Suprapubic skin (tissue), 4 donors: ENCODE measurements around the gene KRI1.

ENCODE experiments used
- POLR2A ChIP-seq, 2 donors: fragments of 450-650 bp; IDR thresholded peaks; one replicate each; pipeline ENCODE4 v1.6.1; 2017; ENCODE audit warnings: antibody characterized with exemption in 2 of 2, mild to moderate bottlenecking in 2 of 2, moderate library complexity in 2 of 2
- POLR2AphosphoS5 ChIP-seq, 3 donors: sonication (generic); formaldehyde crosslinking; IDR thresholded peaks; one replicate each; pipeline ENCODE4 v1.6.1; 2017; ENCODE audit warnings: antibody characterized with exemption in 3 of 3
- TF ChIP-seq, protein P1 (sequence below), 2 donors: fragments of 200-600 bp in 1 of 2; fragments of 450-650 bp in 1 of 2; sonication (generic) in 1 of 2; IDR thresholded peaks; one replicate each; pipeline ENCODE4 v1.5.1; 2016 to 2019; ENCODE audit warnings: antibody characterized with exemption in 2 of 2, mild to moderate bottlenecking in 1 of 2, moderate library complexity in 1 of 2

DNA sequence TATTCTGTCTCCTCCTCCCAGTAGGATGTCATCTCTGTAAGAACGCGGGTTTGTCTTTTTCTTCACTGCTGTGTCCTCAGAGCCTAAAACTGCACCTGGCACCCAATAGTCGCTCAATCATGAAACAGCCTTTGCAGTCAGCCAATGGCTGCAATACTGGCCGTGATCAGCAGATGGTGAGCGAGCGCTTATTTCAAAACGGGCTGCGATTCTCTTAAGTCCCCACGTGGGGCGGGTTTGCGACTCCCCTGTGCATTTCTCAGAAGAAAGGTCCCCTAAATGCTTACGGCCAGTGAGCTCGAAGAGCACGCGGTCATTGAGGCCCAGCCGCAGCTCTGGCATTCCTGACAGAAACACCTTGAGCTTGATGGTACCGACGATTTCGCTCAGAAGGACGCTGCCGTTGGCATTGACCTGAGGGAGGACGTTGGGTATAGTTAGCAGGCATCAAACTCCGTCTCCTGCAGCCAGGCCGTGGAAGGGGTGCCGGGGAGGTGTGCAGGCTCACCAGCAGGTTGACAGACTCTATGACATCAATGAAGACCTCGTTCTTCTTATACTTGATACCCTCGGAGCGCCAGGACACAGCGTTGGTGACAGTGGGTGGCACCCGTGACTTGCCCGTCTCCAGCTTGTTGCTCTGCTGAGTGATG lies 15.3 kb upstream of the KRI1 start:
- TF ChIP-seq, protein P1, sequence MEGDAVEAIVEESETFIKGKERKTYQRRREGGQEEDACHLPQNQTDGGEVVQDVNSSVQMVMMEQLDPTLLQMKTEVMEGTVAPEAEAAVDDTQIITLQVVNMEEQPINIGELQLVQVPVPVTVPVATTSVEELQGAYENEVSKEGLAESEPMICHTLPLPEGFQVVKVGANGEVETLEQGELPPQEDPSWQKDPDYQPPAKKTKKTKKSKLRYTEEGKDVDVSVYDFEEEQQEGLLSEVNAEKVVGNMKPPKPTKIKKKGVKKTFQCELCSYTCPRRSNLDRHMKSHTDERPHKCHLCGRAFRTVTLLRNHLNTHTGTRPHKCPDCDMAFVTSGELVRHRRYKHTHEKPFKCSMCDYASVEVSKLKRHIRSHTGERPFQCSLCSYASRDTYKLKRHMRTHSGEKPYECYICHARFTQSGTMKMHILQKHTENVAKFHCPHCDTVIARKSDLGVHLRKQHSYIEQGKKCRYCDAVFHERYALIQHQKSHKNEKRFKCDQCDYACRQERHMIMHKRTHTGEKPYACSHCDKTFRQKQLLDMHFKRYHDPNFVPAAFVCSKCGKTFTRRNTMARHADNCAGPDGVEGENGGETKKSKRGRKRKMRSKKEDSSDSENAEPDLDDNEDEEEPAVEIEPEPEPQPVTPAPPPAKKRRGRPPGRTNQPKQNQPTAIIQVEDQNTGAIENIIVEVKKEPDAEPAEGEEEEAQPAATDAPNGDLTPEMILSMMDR (IDR thresholded peaks at IDR 0.05): peak; percentile 96 to 100
- TF ChIP-seq POLR2A (IDR thresholded peaks at IDR 0.05) (no peak), POLR2AphosphoS5 (IDR thresholded peaks at IDR 0.05) (peak in 1 of 3 donors; percentile 68)
